WI38 (cell line): Measurements from ENCODE around the gene HCAR1.
"Not testable (repeated sequence)": the region's sequence is repeated elsewhere in the genome, so short reads cannot be mapped to it uniquely, and the experiment has no call there.

Experiments used
- H3K4me3 ChIP-seq: 2 replicates; pipeline ENCODE4 v1.5.1; 2011; ENCODE audit warnings: low read depth, mild to moderate bottlenecking, control low read depth, low read length
- TF ChIP-seq, protein P1 (sequence below): IDR thresholded peaks from 2 replicates; pipeline ENCODE4 v1.5.1; 2012; ENCODE audit warnings: low read depth, mild to moderate bottlenecking, control low read depth, low read length

HCAR1 gene, protein sequence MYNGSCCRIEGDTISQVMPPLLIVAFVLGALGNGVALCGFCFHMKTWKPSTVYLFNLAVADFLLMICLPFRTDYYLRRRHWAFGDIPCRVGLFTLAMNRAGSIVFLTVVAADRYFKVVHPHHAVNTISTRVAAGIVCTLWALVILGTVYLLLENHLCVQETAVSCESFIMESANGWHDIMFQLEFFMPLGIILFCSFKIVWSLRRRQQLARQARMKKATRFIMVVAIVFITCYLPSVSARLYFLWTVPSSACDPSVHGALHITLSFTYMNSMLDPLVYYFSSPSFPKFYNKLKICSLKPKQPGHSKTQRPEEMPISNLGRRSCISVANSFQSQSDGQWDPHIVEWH

DNA sequence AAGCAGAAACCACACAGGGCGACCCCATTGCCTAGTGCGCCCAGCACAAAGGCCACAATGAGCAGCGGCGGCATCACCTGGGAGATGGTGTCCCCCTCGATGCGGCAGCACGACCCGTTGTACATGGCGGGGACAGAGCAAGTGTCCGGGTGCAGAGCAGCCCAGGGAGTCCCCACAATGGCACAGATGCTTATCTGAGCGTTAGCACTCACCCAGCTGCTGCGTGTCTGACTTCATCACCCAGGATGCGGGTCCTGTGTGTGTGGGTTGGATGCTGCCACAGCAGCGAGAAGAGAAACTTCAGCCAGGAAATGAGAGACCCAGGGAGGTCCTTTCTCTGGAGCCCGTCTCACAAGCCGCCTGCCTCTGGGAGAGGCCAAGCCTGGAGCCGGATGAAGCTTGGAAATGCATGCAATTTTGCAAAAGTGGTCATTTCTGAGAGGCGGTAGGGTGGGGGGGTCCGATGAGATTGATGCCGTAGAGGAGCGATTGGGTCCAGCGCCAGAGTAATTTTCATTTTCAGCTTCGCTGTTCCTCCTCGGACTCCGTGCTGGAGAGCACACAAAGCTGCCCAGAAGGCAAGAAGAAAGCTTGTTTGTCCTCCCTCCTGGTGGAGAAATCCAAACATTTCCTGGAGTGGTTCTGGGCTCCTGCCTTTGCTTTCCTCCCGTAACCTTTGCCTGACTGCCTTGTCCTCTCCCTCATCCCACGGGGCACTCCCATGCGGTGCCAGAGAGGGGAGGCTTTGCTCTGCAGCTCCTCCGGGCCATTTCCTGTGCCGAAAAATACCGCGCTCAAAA is at the start of gene HCAR1:
Gene HCAR1, minus strand, starts transcription at position 630 of the 800 bp plus-strand sequence. Its CDS starts 505 bp downstream, at position 125.
- TF ChIP-seq, protein P1, sequence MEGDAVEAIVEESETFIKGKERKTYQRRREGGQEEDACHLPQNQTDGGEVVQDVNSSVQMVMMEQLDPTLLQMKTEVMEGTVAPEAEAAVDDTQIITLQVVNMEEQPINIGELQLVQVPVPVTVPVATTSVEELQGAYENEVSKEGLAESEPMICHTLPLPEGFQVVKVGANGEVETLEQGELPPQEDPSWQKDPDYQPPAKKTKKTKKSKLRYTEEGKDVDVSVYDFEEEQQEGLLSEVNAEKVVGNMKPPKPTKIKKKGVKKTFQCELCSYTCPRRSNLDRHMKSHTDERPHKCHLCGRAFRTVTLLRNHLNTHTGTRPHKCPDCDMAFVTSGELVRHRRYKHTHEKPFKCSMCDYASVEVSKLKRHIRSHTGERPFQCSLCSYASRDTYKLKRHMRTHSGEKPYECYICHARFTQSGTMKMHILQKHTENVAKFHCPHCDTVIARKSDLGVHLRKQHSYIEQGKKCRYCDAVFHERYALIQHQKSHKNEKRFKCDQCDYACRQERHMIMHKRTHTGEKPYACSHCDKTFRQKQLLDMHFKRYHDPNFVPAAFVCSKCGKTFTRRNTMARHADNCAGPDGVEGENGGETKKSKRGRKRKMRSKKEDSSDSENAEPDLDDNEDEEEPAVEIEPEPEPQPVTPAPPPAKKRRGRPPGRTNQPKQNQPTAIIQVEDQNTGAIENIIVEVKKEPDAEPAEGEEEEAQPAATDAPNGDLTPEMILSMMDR, result no peak
- H3K4me3 ChIP-seq, result no peak within 1 kb of the TSS

DNA sequence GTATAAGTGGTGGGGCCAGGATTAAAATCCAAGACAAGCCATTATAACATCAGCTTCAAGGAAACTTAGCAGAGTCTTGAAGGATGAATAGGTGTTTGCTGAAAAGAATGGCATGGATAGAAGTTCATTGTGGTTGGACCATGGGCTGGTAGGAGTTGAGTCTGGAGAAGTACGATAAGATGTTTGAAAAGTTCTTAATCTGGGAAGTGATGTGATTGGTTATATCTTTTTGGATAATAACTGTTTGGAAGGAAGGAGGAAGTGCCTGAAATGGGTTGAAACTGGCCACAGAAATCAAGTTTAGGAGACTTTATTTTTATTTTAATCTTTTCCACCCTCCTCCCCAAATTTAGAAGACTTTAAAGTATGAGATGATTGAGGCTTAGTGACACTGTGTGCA is 26.9 kb upstream of the HCAR1 start:
- no peak overlapping the region for H3K4me3 ChIP-seq
- TF ChIP-seq, protein P1, result no peak

DNA sequence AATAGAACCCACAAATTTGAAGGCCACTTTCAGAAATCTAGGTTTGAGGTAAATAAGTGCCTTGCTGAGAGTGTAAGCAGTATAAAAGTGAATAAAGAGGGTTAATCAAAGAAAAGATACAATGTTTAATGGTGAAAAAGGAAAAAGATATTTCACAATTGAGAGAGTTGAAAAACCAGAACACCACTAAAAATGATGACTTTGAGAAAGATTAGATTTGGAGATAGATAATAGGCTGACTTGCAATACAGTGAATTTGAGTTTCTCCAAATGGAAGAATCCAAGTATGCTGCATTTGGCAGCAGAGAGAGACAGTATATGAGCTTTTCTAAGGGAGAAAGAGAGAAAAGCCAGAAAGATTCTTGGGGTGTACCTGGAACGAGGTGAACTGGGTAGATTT is 24.1 kb upstream of the HCAR1 start:
- TF ChIP-seq, protein P1, result no peak
- H3K4me3 ChIP-seq, result no peak overlapping the region

DNA sequence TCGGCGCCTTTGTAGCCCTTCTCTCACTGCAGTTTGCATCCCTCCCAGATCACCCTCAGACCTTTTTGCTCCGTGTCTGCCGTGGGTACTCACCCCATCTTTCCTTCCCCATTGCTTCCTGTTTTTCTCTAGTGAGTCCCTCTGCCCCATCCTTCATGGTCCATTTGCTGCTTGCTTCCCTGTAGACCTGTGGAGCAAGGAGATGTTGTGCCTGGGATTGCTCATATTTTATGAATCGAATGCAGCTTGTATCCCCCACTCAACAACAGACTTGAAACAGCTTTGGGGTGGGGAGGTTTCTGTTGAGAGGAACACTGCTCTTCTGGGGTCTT is 22.6 kb upstream of the HCAR1 start:
- H3K4me3 ChIP-seq, result peak overlapping the region; percentile 83
- TF ChIP-seq, protein P1, result no peak

DNA sequence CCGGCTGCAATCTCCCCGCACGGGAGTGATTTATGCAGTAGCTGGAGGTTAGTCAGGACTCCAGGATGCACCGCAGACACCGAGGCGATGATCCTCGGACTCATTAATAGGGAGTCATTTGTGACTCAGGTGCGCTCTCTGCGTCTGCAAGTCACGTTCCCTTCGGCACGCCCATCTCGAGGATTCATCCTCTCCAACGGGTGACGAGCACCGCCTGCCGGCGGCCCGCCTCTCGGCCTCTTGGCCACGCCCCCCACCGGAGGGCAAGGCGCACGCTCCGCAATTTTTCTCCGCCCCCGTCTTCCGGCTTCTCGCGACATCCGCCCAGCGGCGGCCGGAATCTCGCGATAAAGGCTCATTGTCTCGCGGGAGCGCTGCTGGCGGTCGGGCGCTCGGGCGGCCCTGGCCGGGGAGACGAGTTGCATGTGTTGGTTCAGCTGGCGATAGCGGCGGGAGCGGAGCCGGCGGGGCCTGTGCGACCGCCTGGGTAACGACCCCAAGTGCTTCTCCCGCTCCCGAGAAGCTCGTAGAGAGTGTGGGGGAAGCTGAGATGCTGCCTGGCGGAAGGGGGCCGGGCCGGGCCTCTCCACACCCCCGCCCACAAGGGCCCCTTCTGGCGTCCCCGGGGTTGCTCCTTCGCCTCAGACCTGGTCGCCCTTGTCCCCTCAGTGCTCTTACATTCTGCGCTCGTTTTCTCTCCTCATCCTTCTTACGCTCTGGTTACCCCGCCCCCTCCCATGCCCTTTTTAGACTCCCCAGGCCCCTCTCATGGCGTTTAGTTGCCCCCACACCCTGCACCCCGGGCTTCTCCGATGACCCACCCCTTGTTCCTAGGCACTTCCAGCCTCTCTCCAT is 22.0 kb upstream of the HCAR1 start, which contains the start of gene DENR:
Gene DENR, plus strand, starts transcription at position 361 of the 855 bp plus-strand sequence. CDS start 878 bp downstream, outside the sequence.
- TF ChIP-seq, protein P1, result peak; percentile 93
- H3K4me3 ChIP-seq, result peak within 1 kb of the TSS; percentile 83

DNA sequence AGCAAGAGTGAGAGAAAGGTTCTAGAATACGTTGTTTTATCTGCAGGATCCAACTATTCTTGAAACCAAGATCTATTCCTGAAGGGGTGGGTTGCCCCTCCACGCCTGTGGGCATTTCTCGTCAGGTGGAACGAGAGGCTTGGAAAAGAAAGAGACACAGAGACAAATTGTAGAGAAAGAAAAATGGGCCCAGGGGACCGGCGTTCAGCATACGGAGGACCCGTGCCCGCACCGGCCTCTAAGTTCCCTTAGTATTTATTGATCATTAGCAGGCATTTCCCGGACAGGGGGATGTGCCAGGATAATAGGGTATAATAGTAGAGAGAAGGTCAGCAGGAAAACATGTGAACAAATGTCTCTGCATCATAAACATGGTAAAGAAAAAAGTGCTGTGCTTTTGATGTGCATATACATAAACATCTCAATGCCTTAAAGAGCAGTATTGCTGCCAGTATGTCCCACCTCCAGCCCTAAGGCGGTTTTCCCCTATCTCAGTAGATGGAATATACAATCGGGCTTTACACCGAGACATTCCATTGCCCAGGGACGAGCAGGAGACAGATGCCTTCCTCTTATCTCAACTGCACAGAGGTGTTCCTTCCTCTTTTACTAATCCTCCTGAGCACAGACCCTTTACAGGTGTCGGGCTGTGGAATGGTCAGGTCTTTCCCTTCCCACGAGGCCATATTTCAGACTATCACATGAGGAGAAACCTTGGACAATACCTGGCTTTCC is 20.3 kb upstream of the HCAR1 start:
- H3K4me3 ChIP-seq, result not testable (repeated sequence)
